GM12878 (cell line): Measurements from ENCODE around the gene YIF1A. TPM values are rescaled to one million over a fixed set of nuclear protein-coding genes. Genes with fewer than 3 reads are reported as not detected.

Experiments
- BACH1 ChIP-seq: fragments of 450-650 bp; IDR thresholded peaks from 2 replicates; pipeline ENCODE4 v1.6.1; 2017; ENCODE audit warnings: mild to moderate bottlenecking, borderline replicate concordance
- BMI1 ChIP-seq: fragments of 450-650 bp; IDR thresholded peaks from 2 replicates; pipeline ENCODE4 v1.6.1; 2016; ENCODE audit warnings: mild to moderate bottlenecking, moderate library complexity, borderline replicate concordance
- CBX3 ChIP-seq: fragments of 200-600 bp; sonication (generic); IDR thresholded peaks from 2 replicates; pipeline ENCODE4 v1.6.1; 2016; ENCODE audit warnings: low read depth, borderline replicate concordance
- ESRRA ChIP-seq: IDR thresholded peaks from 2 replicates; pipeline ENCODE4 v1.6.1; 2012; ENCODE audit warnings: mild to moderate bottlenecking, low read length, improper control_type of control experiment
- IRF4 ChIP-seq: IDR thresholded peaks from 2 replicates; pipeline ENCODE4 v1.6.1; 2011; ENCODE audit warnings: low read depth, low read length
- MTA2 ChIP-seq: fragments of 450-650 bp; IDR thresholded peaks from 2 replicates; pipeline ENCODE4 v1.6.1; 2016; ENCODE audit warnings: low read depth, mild to moderate bottlenecking, moderate library complexity
- MXI1 ChIP-seq: fragments of 150-350 bp; IDR thresholded peaks from 2 replicates; pipeline ENCODE4 v1.6.1; 2011; ENCODE audit warnings: low read depth, mild to moderate bottlenecking, inconsistent platforms, low read length, improper control_type of control experiment
- NBN ChIP-seq: fragments of 450-650 bp; IDR thresholded peaks from 2 replicates; pipeline ENCODE4 v1.6.1; 2016
- RCOR1 ChIP-seq: conservative IDR thresholded peaks from 2 replicates; pipeline ENCODE4 v1.6.1; 2012; ENCODE audit warnings: low read depth, low read length, improper control_type of control experiment
- RFX5 ChIP-seq: IDR thresholded peaks from 2 replicates; pipeline ENCODE4 v1.6.1; 2011; ENCODE audit warnings: low read depth, low read length, improper control_type of control experiment
- SIX5 ChIP-seq: IDR thresholded peaks from 2 replicates; pipeline ENCODE4 v1.6.1; 2011; ENCODE audit warnings: mild to moderate bottlenecking, low read depth, low read length, moderate library complexity; ENCODE audit not compliant: severe bottlenecking
- TCF12 ChIP-seq: IDR thresholded peaks from 2 replicates; pipeline ENCODE4 v1.6.1; 2011; ENCODE audit warnings: low read depth, mild to moderate bottlenecking, low read length
- ZNF274 ChIP-seq: IDR thresholded peaks from one replicate; pipeline ENCODE4 v1.8.0; 2011; ENCODE audit not compliant: insufficient read length, insufficient read depth
- polyA plus RNA-seq, 11 experiments: library from polyadenylated mRNA; depleted of rRNA in 4 of 11; unstranded in 6 of 11; stranded (reverse) in 5 of 11; fragments of >200 nt; fragmentation: Nextera tagmentation in 4 of 11; fragmentation: Illumina TruSeq in 1 of 11; extraction: Ambion mirVana in 4 of 11; extraction: Trizol in 1 of 11; gene quantifications; 1 replicate in 1 of 11; 2 replicates in 10 of 11; pipeline versions ENCODE4 v1.2.1 to v1.2.3, GENCODE V29; 2011 to 2016; ENCODE audit warnings: inconsistent platforms in 2 of 11, missing spikeins in 2 of 11, low read depth in 1 of 11
- total RNA-seq, 4 experiments: library from RNA; depleted of rRNA in 3 of 4; stranded (reverse); fragments of >200 nt in 3 of 4; fragmentation: Illumina TruSeq in 1 of 4; extraction: Trizol in 1 of 4; gene quantifications; 2 replicates each; pipeline versions ENCODE4 v1.2.1 to v1.2.3, GENCODE V29; 2013 to 2021
- TF ChIP-seq, protein P1 (sequence below): fragments of 450-650 bp; IDR thresholded peaks from 2 replicates; pipeline ENCODE4 v1.6.1; 2017; ENCODE audit warnings: mild to moderate bottlenecking, moderate library complexity
- TF ChIP-seq, protein P2 (sequence below): fragments of 450-650 bp; IDR thresholded peaks from 2 replicates; pipeline ENCODE4 v1.6.1; 2017; ENCODE audit warnings: antibody characterized with exemption, mild to moderate bottlenecking, moderate library complexity
- TF ChIP-seq, protein P3 (sequence below): IDR thresholded peaks from 2 replicates; pipeline ENCODE4 v1.6.1; 2012; ENCODE audit warnings: low read depth, low read length, improper control_type of control experiment
- TF ChIP-seq, protein P4 (sequence below): fragments of 450-650 bp; IDR thresholded peaks from 2 replicates; pipeline ENCODE4 v1.6.1; 2016; ENCODE audit warnings: mild to moderate bottlenecking
- TF ChIP-seq, protein P5 (sequence below): fragments of 450-650 bp; IDR thresholded peaks from 2 replicates; pipeline ENCODE4 v1.6.1; 2014; ENCODE audit warnings: mild to moderate bottlenecking

The YIF1A gene
- total and polyA plus RNA-seq, 10 of the 15 experiments (the other 5 are each of a cell fraction or from before 2014, with no cell fraction given) = 6.6 to 128 (median 71.7) TPM

GRCh38 chr11:66282468-66283455, 6.2 kb downstream of the YIF1A start (continued):
- TF ChIP-seq, protein P1, sequence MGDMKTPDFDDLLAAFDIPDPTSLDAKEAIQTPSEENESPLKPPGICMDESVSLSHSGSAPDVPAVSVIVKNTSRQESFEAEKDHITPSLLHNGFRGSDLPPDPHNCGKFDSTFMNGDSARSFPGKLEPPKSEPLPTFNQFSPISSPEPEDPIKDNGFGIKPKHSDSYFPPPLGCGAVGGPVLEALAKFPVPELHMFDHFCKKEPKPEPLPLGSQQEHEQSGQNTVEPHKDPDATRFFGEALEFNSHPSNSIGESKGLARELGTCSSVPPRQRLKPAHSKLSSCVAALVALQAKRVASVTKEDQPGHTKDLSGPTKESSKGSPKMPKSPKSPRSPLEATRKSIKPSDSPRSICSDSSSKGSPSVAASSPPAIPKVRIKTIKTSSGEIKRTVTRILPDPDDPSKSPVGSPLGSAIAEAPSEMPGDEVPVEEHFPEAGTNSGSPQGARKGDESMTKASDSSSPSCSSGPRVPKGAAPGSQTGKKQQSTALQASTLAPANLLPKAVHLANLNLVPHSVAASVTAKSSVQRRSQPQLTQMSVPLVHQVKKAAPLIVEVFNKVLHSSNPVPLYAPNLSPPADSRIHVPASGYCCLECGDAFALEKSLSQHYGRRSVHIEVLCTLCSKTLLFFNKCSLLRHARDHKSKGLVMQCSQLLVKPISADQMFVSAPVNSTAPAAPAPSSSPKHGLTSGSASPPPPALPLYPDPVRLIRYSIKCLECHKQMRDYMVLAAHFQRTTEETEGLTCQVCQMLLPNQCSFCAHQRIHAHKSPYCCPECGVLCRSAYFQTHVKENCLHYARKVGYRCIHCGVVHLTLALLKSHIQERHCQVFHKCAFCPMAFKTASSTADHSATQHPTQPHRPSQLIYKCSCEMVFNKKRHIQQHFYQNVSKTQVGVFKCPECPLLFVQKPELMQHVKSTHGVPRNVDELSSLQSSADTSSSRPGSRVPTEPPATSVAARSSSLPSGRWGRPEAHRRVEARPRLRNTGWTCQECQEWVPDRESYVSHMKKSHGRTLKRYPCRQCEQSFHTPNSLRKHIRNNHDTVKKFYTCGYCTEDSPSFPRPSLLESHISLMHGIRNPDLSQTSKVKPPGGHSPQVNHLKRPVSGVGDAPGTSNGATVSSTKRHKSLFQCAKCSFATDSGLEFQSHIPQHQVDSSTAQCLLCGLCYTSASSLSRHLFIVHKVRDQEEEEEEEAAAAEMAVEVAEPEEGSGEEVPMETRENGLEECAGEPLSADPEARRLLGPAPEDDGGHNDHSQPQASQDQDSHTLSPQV = no peak
- TF ChIP-seq, protein P2, sequence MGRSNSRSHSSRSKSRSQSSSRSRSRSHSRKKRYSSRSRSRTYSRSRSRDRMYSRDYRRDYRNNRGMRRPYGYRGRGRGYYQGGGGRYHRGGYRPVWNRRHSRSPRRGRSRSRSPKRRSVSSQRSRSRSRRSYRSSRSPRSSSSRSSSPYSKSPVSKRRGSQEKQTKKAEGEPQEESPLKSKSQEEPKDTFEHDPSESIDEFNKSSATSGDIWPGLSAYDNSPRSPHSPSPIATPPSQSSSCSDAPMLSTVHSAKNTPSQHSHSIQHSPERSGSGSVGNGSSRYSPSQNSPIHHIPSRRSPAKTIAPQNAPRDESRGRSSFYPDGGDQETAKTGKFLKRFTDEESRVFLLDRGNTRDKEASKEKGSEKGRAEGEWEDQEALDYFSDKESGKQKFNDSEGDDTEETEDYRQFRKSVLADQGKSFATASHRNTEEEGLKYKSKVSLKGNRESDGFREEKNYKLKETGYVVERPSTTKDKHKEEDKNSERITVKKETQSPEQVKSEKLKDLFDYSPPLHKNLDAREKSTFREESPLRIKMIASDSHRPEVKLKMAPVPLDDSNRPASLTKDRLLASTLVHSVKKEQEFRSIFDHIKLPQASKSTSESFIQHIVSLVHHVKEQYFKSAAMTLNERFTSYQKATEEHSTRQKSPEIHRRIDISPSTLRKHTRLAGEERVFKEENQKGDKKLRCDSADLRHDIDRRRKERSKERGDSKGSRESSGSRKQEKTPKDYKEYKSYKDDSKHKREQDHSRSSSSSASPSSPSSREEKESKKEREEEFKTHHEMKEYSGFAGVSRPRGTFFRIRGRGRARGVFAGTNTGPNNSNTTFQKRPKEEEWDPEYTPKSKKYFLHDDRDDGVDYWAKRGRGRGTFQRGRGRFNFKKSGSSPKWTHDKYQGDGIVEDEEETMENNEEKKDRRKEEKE = no peak
- peak; percentile 72; the same call in 1 of the 2 replicates for TF ChIP-seq RFX5
- 0 out of 2 replicates have a peak, but pooled peaks have one; percentile 30 for TF ChIP-seq NBN
- 0 out of 2 replicates have a peak, but pooled peaks have one; percentile 57 for TF ChIP-seq TCF12
- no peak for TF ChIP-seq CBX3
- TF ChIP-seq, protein P3, sequence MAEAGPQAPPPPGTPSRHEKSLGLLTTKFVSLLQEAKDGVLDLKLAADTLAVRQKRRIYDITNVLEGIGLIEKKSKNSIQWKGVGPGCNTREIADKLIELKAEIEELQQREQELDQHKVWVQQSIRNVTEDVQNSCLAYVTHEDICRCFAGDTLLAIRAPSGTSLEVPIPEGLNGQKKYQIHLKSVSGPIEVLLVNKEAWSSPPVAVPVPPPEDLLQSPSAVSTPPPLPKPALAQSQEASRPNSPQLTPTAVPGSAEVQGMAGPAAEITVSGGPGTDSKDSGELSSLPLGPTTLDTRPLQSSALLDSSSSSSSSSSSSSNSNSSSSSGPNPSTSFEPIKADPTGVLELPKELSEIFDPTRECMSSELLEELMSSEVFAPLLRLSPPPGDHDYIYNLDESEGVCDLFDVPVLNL = no peak; the same call in 1 of the 2 replicates
- peak; percentile 76; the same call in 1 of the 2 replicates for TF ChIP-seq RCOR1
- TF ChIP-seq, protein P4, sequence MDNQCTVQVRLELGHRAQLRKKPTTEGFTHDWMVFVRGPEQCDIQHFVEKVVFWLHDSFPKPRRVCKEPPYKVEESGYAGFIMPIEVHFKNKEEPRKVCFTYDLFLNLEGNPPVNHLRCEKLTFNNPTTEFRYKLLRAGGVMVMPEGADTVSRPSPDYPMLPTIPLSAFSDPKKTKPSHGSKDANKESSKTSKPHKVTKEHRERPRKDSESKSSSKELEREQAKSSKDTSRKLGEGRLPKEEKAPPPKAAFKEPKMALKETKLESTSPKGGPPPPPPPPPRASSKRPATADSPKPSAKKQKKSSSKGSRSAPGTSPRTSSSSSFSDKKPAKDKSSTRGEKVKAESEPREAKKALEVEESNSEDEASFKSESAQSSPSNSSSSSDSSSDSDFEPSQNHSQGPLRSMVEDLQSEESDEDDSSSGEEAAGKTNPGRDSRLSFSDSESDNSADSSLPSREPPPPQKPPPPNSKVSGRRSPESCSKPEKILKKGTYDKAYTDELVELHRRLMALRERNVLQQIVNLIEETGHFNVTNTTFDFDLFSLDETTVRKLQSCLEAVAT = no peak
- no peak for TF ChIP-seq MTA2
- TF ChIP-seq, protein P5, sequence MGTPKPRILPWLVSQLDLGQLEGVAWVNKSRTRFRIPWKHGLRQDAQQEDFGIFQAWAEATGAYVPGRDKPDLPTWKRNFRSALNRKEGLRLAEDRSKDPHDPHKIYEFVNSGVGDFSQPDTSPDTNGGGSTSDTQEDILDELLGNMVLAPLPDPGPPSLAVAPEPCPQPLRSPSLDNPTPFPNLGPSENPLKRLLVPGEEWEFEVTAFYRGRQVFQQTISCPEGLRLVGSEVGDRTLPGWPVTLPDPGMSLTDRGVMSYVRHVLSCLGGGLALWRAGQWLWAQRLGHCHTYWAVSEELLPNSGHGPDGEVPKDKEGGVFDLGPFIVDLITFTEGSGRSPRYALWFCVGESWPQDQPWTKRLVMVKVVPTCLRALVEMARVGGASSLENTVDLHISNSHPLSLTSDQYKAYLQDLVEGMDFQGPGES = 0 out of 2 replicates have a peak, but pooled peaks have one; percentile 22
- TF ChIP-seq BACH1 = peak; percentile 81
- peak; percentile 100 for TF ChIP-seq BMI1
- TF ChIP-seq SIX5 = peak; percentile 47
- no peak for TF ChIP-seq IRF4
- TF ChIP-seq ZNF274 = no peak
- TF ChIP-seq MXI1 = peak; percentile 100
- TF ChIP-seq ESRRA = 0 out of 2 replicates have a peak, but pooled peaks have one; percentile 52
